HCT116 (cell line): Measurements from ENCODE around the gene ICOSLG. TPM values are rescaled to one million over a fixed set of nuclear protein-coding genes. Genes with fewer than 3 reads are reported as not detected.

Experiments
- ATAC-seq: fragments of 200-7000 bp; cut with Tn5 transposase; 2 replicates; pipeline ENCODE4 v1.9.1; 2020; ENCODE audit warnings: mild to moderate bottlenecking, moderate library complexity
- BruUV-seq: library from RNA; stranded (reverse); fragments of 400-500 nt; replicated peaks from 2 replicates; lab custom pipeline; 2021; lab: Mats Ljungman, UMichigan
- CTCF ChIA-PET: fragments of 300-600 bp; sonication (Branson Sonifier 250); formaldehyde crosslinking; loops from one replicate; lab custom pipeline; 2021; ENCODE audit warnings: antibody characterized with exemption; lab: Charles Lee
- POLR2A ChIA-PET: fragments of 300-600, 350-600 bp; sonication (Branson Sonifier 250); formaldehyde crosslinking; loops from one replicate; lab custom pipeline; 2021; ENCODE audit warnings: antibody characterized with exemption; lab: Charles Lee
- RAD21 ChIA-PET, 2 experiments: fragments of 300-600 bp; sonication (Branson Sonifier 250); formaldehyde crosslinking; loops; one replicate each; lab custom pipeline; 2023; ENCODE audit warnings: low total read pairs in 2 of 2; ENCODE audit not compliant: uncharacterized antibody in 2 of 2, unreplicated experiment in 2 of 2, low non-redundant PET in 1 of 2; lab: Charles Lee
- DNase-seq: peaks from one replicate; pipeline ENCODE4 v3.0.0-alpha.2; 2010; ENCODE audit warnings: low read depth, low spot score
- H2AFZ ChIP-seq: fragments of 200-600 bp; shearing (Covaris generic), sonication (generic); 2 replicates; pipeline ENCODE4 v1.6.1; 2017; ENCODE audit warnings: low read depth, mixed run types, mixed read lengths, antibody characterized with exemption, low read length; ENCODE audit not compliant: poor library complexity, severe bottlenecking
- H3K27ac ChIP-seq: 2 replicates; pipeline ENCODE4 v1.5.1; 2012; ENCODE audit warnings: low read depth, low read length
- H3K27me3 ChIP-seq: fragments of 200-600 bp; sonication (generic); 2 replicates; pipeline ENCODE4 v1.6.1; 2016; ENCODE audit warnings: mixed run types, low read length, mixed read lengths; ENCODE audit not compliant: insufficient read depth
- H3K36me3 ChIP-seq, 2 experiments: fragments of 200-500 bp in 1 of 2; fragments of 200-600 bp in 1 of 2; sonication (Bioruptor generic) in 1 of 2; sonication (generic) in 1 of 2; 2 replicates each; pipeline versions ENCODE4 v1.5.1 to v1.6.1; 2014 to 2016; ENCODE audit warnings: low read length in 2 of 2, inconsistent platforms in 1 of 2, mixed read lengths in 1 of 2, mixed run types in 1 of 2; ENCODE audit not compliant: insufficient read depth in 2 of 2, control insufficient read depth in 1 of 2
- H3K4me1 ChIP-seq, 2 experiments: fragments of 200-600 bp in 1 of 2; sonication (generic) in 1 of 2; 2 replicates each; pipeline versions ENCODE4 v1.5.1 to v1.6.1; 2012 to 2017; ENCODE audit warnings: low read length in 2 of 2, inconsistent platforms in 1 of 2, mild to moderate bottlenecking in 1 of 2, mixed read lengths in 1 of 2, mixed run types in 1 of 2, moderate library complexity in 1 of 2; ENCODE audit not compliant: insufficient read depth in 2 of 2, control insufficient read depth in 1 of 2
- H3K4me2 ChIP-seq: fragments of 200-600 bp; sonication (generic); 2 replicates; pipeline ENCODE4 v1.6.1; 2017; ENCODE audit warnings: mixed run types, low read length, mixed read lengths
- H3K4me3 ChIP-seq, 2 experiments: fragments of 200-600 bp in 1 of 2; sonication (generic) in 1 of 2; replicated peaks in 1 of 2; 2 replicates each; pipeline ENCODE4 v1.5.1; 2011 to 2016; ENCODE audit warnings: low read length in 2 of 2, control low read depth in 1 of 2, low read depth in 1 of 2, mild to moderate bottlenecking in 1 of 2, mixed read lengths in 1 of 2, mixed run types in 1 of 2
- H3K79me2 ChIP-seq: fragments of 200-600 bp; sonication (generic); 2 replicates; pipeline ENCODE4 v1.6.1; 2017; ENCODE audit warnings: mild to moderate bottlenecking, mixed run types, low read length, moderate library complexity, mixed read lengths; ENCODE audit not compliant: insufficient read depth
- H3K9ac ChIP-seq: fragments of 200-600 bp; sonication (generic); 2 replicates; pipeline ENCODE4 v1.6.1; 2016; ENCODE audit warnings: low read length, mixed read lengths
- H3K9me2 ChIP-seq: fragments of 200-600 bp; sonication (generic), shearing (Covaris generic); 2 replicates; pipeline ENCODE4 v1.6.1; 2017; ENCODE audit warnings: mixed run types, mild to moderate bottlenecking, moderate library complexity; ENCODE audit not compliant: insufficient read depth
- H3K9me3 ChIP-seq, 2 experiments: fragments of 200-500 bp in 1 of 2; fragments of 200-600 bp in 1 of 2; sonication (Bioruptor generic) in 1 of 2; sonication (generic) in 1 of 2; 2 replicates each; pipeline ENCODE4 v1.6.1; 2014 to 2017; ENCODE audit warnings: low read length in 2 of 2, mixed read lengths in 2 of 2, inconsistent platforms in 1 of 2, low read depth in 1 of 2, mild to moderate bottlenecking in 1 of 2, mixed run types in 1 of 2, moderate library complexity in 1 of 2; ENCODE audit not compliant: control insufficient read depth in 1 of 2, insufficient read depth in 1 of 2
- H4K20me1 ChIP-seq: fragments of 200-600 bp; sonication (generic), shearing (Covaris generic); 2 replicates; pipeline ENCODE4 v1.6.1; 2017; ENCODE audit warnings: mixed run types, mild to moderate bottlenecking, moderate library complexity; ENCODE audit not compliant: insufficient read depth
- CBX3 ChIP-seq: IDR thresholded peaks from 2 replicates; pipeline ENCODE4 v1.6.1; 2012; ENCODE audit warnings: low read depth
- CEBPB ChIP-seq: IDR thresholded peaks from 2 replicates; pipeline ENCODE4 v1.6.1; 2012; ENCODE audit warnings: low read depth
- ELF1 ChIP-seq: IDR thresholded peaks from 2 replicates; pipeline ENCODE4 v1.6.1; 2012; ENCODE audit warnings: low read depth, borderline replicate concordance
- FOSL1 ChIP-seq: IDR thresholded peaks from 2 replicates; pipeline ENCODE4 v1.6.1; 2012; ENCODE audit warnings: low read depth
- JUND ChIP-seq: IDR thresholded peaks from 2 replicates; pipeline ENCODE4 v1.6.1; 2012
- MAX ChIP-seq: IDR thresholded peaks from 2 replicates; pipeline ENCODE4 v1.6.1; 2012
- POLR2A ChIP-seq: IDR thresholded peaks from 2 replicates; pipeline ENCODE4 v1.7.0; 2011; ENCODE audit warnings: borderline replicate concordance; ENCODE audit not compliant: insufficient read depth, insufficient read length; ENCODE audit errors: extremely low read depth
- POLR2AphosphoS5 ChIP-seq: IDR thresholded peaks from 2 replicates; pipeline ENCODE4 v1.6.1; 2011; ENCODE audit warnings: mild to moderate bottlenecking, low read depth, low read length, moderate library complexity
- RAD21 ChIP-seq: IDR thresholded peaks from 2 replicates; pipeline ENCODE4 v1.6.1; 2012; ENCODE audit warnings: low read depth, mild to moderate bottlenecking
- REST ChIP-seq: IDR thresholded peaks from 2 replicates; pipeline ENCODE4 v1.6.1; 2012; ENCODE audit warnings: low read depth
- SIN3A ChIP-seq: IDR thresholded peaks from 2 replicates; pipeline ENCODE4 v1.6.1; 2012; ENCODE audit warnings: low read depth
- SP1 ChIP-seq: IDR thresholded peaks from 2 replicates; pipeline ENCODE4 v1.6.1; 2012; ENCODE audit warnings: low read depth
- SRF ChIP-seq: IDR thresholded peaks from 2 replicates; pipeline ENCODE4 v1.6.1; 2012; ENCODE audit warnings: low read depth
- TCF7L2 ChIP-seq: IDR thresholded peaks from 2 replicates; pipeline ENCODE4 v1.7.0; 2011; ENCODE audit warnings: borderline replicate concordance, inconsistent platforms; ENCODE audit not compliant: insufficient read depth, insufficient read length; ENCODE audit errors: extremely low read depth
- YY1 ChIP-seq: IDR thresholded peaks from 2 replicates; pipeline ENCODE4 v1.6.1; 2011; ENCODE audit warnings: low read length, low read depth, moderate library complexity, mild to moderate bottlenecking; ENCODE audit not compliant: insufficient replicate concordance; ENCODE audit errors: extremely low read depth
- ZBTB33 ChIP-seq: IDR thresholded peaks from 2 replicates; pipeline ENCODE4 v1.6.1; 2011; ENCODE audit warnings: mild to moderate bottlenecking, low read length, moderate library complexity; ENCODE audit not compliant: insufficient replicate concordance; ENCODE audit errors: extremely low read depth
- ZFX ChIP-seq: fragments of 450-650 bp; IDR thresholded peaks from 2 replicates; pipeline ENCODE4 v1.6.1; 2017
- ZNF274 ChIP-seq: fragments of 200-500 bp; sonication (Bioruptor generic); IDR thresholded peaks from 2 replicates; pipeline ENCODE4 v1.6.1; 2014; ENCODE audit warnings: mild to moderate bottlenecking, low read depth, low read length, inconsistent platforms
- intact Hi-C: fragments of 100-400 bp; cut with micrococcal nuclease; formaldehyde crosslinking; loops from 2 replicates; pipeline ENCODE4 v1.10.0; 2022
- total RNA-seq: library from RNA; stranded (reverse); gene quantifications from one replicate; pipeline ENCODE4 v1.2.1, GENCODE V29; 2021; ENCODE audit not compliant: unreplicated experiment
- TF ChIP-seq, protein P1 (sequence below), 3 experiments: fragments of 200-600 bp in 1 of 3; sonication (generic) in 1 of 3; IDR thresholded peaks in 2 of 3; conservative IDR thresholded peaks in 1 of 3; 2 replicates each; pipeline ENCODE4 v1.5.1; 2012 to 2017; ENCODE audit warnings: low read depth in 2 of 3, low read length in 2 of 3, antibody characterized with exemption in 1 of 3, borderline replicate concordance in 1 of 3, control low read depth in 1 of 3, mild to moderate bottlenecking in 1 of 3, mixed read lengths in 1 of 3, mixed run types in 1 of 3, moderate library complexity in 1 of 3; ENCODE audit not compliant: insufficient read depth in 1 of 3

The ICOSLG gene
- total RNA-seq, 1 experiment from 2014 or later: 4.7 TPM

- Histone ChIP-seq H3K79me2 (no peaks in the 10 kb centered on the region), H3K9ac (no peak overlapping the region), H3K27ac (no peak overlapping the region), H3K4me2 (no peak overlapping the region), H3K36me3 (no peaks in the 10 kb centered on the region), H3K4me1 (no peaks in the 10 kb centered on the region), H2AFZ (no peak overlapping the region), H3K9me3 (no peaks in the 10 kb centered on the region), H3K27me3 (no peaks in the 10 kb centered on the region), H4K20me1 (no peaks in the 10 kb centered on the region), H3K4me3 (no peak overlapping the region), H3K9me2 (no peaks in the 10 kb centered on the region)
- ATAC-seq (no peak), DNase-seq (no peak)
- POLR2A ChIA-PET: no interaction called here
- no peak for TF ChIP-seq SRF
- TF ChIP-seq ELF1: no peak
- no peak for TF ChIP-seq MAX
- no peak for TF ChIP-seq CBX3
- no peak for TF ChIP-seq ZBTB33
- TF ChIP-seq ZFX: no peak
- no peak for TF ChIP-seq REST
- TF ChIP-seq TCF7L2: no peak
- no peak for TF ChIP-seq ZNF274
- TF ChIP-seq RAD21: no peak
- TF ChIP-seq CEBPB: no peak
- no peak for TF ChIP-seq POLR2A
- no peak for TF ChIP-seq SIN3A
- no peak for TF ChIP-seq SP1
- TF ChIP-seq JUND: no peak
- TF ChIP-seq YY1: no peak
- TF ChIP-seq POLR2AphosphoS5: no peak
- no peak for TF ChIP-seq FOSL1
- TF ChIP-seq, protein P1, sequence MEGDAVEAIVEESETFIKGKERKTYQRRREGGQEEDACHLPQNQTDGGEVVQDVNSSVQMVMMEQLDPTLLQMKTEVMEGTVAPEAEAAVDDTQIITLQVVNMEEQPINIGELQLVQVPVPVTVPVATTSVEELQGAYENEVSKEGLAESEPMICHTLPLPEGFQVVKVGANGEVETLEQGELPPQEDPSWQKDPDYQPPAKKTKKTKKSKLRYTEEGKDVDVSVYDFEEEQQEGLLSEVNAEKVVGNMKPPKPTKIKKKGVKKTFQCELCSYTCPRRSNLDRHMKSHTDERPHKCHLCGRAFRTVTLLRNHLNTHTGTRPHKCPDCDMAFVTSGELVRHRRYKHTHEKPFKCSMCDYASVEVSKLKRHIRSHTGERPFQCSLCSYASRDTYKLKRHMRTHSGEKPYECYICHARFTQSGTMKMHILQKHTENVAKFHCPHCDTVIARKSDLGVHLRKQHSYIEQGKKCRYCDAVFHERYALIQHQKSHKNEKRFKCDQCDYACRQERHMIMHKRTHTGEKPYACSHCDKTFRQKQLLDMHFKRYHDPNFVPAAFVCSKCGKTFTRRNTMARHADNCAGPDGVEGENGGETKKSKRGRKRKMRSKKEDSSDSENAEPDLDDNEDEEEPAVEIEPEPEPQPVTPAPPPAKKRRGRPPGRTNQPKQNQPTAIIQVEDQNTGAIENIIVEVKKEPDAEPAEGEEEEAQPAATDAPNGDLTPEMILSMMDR (IDR thresholded peaks at IDR 0.05 in 2 of 3, conservative IDR thresholded peaks at IDR 0.05 in 1 of 3; ENCODE audit: borderline replicate concordance in 1 of 3, insufficient read depth in 1 of 3, low read depth in 2 of 3, low read length in 2 of 3): no peak
- CTCF ChIA-PET: interaction anchor here (0.7 kb wide), 1 partner anchor 34 kb away, joined by 4 read pairs; no protein-coding TSS in a partner anchor
- intact Hi-C loops: no loop called here
- no TSS peak for BruUV-seq
- RAD21 ChIA-PET: no interaction called here
Measured at GRCh38 chr21:44263221-44263760, 22.5 kb upstream of the ICOSLG start.
